ENCODE data around the gene OBSCN.

Gene OBSCN, protein sequence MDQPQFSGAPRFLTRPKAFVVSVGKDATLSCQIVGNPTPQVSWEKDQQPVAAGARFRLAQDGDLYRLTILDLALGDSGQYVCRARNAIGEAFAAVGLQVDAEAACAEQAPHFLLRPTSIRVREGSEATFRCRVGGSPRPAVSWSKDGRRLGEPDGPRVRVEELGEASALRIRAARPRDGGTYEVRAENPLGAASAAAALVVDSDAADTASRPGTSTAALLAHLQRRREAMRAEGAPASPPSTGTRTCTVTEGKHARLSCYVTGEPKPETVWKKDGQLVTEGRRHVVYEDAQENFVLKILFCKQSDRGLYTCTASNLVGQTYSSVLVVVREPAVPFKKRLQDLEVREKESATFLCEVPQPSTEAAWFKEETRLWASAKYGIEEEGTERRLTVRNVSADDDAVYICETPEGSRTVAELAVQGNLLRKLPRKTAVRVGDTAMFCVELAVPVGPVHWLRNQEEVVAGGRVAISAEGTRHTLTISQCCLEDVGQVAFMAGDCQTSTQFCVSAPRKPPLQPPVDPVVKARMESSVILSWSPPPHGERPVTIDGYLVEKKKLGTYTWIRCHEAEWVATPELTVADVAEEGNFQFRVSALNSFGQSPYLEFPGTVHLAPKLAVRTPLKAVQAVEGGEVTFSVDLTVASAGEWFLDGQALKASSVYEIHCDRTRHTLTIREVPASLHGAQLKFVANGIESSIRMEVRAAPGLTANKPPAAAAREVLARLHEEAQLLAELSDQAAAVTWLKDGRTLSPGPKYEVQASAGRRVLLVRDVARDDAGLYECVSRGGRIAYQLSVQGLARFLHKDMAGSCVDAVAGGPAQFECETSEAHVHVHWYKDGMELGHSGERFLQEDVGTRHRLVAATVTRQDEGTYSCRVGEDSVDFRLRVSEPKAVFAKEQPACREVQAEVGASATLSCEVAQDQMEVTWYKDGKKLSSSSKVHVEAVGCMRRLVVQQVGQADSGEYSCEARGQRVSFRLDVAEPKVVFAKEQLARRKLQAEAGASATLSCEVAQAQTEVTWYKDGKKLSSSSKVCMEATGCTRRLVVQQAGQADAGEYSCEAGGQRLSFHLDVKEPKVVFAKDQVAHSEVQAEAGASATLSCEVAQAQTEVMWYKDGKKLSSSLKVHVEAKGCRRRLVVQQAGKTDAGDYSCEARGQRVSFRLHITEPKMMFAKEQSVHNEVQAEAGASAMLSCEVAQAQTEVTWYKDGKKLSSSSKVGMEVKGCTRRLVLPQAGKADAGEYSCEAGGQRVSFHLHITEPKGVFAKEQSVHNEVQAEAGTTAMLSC (N-terminal part only)

DNA sequence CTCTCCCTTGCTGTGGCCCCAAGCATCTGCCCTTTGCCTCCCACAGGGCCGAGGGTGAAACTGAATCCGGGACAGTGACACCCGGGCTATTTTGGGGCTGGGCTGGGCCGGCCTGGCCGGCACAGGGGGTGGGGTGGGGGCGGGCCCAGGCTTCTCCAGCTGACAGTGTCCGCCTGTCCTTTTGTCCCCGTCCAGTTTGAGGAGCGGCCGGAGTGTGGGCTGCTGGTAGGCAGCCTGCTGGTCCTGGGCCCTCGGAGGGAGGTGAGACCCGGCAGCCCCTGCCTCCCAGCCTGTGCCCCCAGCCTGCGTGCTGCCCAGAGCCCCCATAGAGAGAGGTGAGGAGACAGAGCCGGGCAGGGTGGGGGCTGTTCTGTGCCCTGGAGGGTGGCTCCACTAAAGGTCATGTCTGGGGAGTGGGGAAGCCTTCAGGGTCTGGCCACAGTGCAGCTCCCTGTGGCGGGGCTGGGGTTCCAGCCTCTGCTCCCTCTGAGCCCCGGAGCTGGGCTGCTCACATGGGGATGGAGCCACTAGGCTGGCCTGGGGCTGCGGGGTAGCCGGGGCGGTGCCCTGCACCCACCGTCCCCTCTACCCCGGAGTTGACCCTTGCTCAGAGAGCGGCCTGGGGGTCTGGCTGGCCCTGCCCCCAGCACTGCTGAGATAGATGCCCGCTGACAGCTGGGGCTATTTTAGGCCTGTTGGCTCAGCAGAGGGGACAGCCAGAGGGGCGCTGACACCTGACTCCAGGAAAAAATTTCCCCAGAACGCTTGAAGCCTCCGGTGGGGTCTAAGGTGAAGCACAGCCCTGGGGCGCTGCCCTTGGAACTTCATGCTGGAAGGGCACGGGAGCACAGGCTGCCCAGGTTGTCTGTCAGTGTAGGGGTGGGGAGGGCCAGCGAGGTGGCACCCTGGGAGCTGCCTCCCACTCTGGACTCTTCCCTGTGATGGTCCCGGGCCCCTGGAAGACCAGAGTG lies at the start of gene OBSCN:
TSS of gene OBSCN (plus strand) at position 194 of the 971 bp plus-strand sequence. CDS start 3,740 bp downstream, outside the sequence.
- DNase-seq (ENCODE audit: low read depth), result no peak

GRCh38 chr1:228158151-228159007 lies 49.5 kb upstream of the OBSCN start:
- no peak for DNase-seq (ENCODE audit: low read depth)

- no peak for DNase-seq (ENCODE audit: low read depth)
These were observed 48.7 kb upstream of the OBSCN start for GRCh38 chr1:228159008-228159665.

GRCh38 chr1:228160201-228160761 lies 47.6 kb upstream of the OBSCN start:
- DNase-seq (ENCODE audit: low read depth), result no peak

DNA sequence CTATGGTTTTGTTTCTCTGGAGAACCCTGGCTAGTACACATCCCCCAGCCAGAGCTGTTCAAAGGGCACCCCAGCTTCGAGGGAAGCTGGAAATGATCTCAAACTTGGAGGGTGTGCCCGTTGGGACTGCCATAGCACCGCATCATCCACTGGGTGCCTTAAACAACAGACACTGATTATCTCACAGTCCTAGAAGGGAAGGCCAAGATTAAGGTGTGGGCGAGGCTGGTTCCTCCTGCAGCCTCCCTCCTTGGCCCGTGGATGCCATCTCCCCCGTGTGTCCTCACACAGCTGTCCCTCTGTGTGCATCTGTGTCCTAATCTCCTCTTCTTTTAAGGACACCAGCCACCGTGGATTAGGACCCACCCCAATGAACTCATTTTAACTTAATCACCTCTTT lies 46.5 kb upstream of the OBSCN start:
- no peak for DNase-seq (ENCODE audit: low read depth)

DNA sequence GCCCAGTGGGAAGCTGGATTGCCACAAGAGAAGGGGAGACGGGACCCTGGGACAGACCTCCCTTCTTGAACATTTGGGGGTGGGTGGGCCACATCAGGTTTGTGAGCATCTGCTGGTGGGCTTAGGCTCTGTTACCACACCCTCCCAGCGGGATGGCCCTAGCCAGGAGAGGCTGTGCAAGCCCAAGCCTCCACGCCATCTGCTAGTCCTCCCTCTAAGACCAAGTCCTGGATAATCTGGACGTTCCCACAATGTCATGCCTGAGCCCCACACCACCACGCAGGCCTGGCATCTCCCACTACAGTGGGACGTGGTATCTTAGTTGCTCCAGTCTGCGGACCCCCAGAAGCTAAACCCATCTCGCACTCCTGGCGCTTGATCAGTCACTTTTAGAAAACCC lies 46.0 kb upstream of the OBSCN start:
- DNase-seq (ENCODE audit: low read depth), result no peak

DNA sequence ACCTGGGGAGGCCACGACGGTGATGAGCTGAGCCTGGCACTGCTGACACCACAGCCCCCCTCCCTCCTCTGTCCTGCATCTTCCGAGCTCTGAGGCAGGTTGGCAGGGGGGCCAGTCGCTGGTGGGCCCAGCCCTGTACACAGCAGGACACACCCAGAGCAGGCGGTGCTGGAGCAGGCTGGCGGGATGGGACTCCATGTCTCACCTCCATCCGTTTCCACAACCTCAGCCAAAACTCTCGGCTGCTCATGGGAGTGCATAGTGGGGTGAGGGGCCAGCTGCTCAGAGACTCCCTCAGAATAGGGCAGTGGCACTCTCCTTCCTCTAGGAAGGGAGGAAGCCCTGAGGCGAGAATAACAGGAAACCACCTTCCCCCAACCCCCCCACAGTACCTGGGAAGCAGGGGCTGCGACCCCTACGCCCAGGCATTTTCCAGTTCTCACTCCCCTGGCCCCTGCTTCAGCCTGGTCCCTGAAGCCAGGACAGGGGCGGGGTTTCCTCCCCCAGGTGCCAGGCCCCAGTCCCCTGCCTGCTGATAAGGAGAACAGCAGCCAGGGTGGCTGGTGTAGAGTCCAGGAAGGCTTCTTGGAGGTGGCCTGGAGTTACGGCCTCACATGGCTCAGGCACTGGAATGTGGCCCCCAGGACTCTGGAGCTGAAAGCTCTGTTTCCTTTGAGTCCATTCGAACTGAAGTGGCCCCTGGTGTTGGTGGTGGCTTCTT lies 45.4 kb upstream of the OBSCN start:
- no peak for DNase-seq (ENCODE audit: low read depth)

DNA sequence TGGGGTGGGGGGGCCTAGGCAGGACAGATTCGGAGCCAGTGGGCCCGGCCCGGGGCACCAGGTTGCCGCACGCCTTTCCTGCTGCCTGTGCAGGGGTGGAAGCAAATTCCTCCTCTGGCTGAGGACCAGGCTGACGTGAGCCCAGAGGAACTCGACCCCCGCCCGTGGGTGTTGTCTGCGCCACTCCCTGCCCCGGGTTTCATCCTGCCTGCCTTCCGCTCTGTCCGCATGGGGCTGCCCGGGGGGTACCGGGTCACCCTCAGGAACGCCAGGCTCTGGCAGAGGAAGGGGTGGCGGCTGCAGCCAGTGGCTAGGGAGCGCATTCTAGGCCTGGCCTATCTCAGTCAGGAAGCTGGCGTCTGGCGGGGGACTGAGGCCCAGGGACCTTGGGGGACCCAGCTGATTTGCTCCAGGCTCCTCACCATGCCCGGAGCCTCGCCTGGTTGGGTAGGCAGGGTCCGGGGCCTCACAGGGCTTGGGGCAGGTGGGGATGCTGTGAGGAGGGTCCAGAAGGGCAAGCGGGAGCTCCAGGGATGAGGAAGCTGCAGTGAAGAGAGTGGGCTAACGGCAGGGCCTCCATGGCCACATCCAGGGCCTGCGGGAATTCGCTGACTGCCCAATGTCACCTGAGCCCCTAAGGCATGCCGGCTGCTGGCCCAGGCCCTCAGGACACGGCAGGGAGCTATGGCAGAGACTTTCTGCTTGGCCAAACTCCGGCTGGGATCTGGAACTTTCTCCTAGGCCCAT lies 44.7 kb upstream of the OBSCN start:
- no peak for DNase-seq (ENCODE audit: low read depth)

- DNase-seq (ENCODE audit: low read depth), result no peak
These were observed 43.9 kb upstream of the OBSCN start for GRCh38 chr1:228163776-228164519.

DNA sequence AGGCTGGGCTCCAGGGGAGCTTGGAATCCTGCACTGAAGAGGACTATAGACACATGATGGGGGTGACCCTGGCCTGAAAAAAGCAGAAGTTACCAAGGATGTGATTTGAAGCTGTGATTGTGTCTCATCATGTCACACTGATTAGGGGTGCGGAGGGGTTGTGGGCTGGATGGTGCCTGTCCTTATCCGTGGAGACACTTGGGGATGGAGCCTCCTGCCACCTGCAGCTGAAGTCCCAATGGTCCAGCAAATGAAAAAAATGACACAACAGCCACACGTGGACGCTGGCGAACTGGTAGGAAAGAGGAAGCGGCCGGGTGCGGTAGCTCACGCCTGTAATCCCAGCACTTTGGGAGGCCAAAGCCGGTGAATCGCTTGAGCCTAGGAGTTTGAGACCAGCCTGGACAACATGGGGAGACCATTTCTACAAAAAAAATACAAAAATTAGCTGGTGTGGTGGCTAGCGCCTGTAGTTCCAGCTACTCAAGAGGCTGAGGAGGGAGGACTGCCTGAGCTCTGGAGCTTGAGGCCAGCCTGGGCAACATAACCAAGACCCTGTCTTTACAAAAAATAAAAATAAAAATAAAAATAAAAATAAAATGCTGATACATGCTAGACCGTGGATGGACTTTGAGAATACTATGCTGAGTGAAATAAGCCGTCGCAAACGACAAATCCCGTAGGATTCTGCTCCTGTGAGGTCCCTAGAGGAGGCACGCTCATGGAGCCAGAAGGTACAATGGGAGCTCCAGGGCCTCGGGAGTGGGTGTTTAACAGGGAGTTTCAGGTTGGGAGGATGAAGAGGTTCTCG lies 43.1 kb upstream of the OBSCN start:
- DNase-seq (ENCODE audit: low read depth), result no peak

DNA sequence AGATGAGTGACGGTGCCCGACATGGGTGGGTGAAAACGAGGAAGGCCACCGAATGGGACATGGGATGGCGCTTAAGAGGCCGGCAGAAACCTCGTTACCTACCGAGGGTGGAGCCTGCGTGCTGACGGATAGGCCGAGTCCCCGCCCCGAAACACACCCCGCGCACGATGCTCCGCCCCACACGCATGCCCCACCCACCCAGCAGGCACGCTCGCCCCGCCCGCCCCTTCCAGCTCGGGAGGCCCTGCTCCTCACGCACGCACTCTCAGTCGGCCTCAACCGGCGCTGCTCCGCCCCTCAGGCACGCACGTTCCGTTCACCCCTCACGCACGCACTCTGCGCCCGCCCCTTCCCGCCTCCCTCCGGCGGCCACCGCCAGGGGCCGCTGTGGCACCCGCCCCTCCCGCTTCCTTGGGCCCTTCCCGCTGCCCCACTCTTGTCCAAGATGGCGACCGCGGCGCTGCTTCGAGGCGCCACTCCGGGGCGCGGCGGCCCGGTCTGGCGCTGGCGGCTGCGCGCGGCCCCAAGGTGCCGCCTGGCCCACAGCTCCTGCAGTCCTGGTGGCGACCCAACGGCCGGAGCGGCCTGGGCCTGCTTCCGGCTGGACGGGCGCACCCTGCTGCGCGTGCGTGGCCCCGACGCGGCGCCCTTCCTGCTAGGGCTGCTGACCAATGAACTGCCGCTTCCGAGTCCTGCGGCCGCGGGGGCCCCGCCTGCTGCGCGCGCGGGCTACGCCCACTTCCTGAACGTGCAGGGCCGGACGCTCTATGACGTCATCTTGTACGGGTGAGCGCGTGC lies 42.3 kb upstream of the OBSCN start, which contains the start of gene IBA57:
TSS of gene IBA57 (plus strand) at position 433 of the 798 bp plus-strand sequence. CDS start at position 446, 13 bp downstream.
- peak; percentile 99 for DNase-seq (ENCODE audit: low read depth)

- no peak for DNase-seq (ENCODE audit: low read depth)
These were observed 41.5 kb upstream of the OBSCN start for GRCh38 chr1:228166170-228166936.

DNA sequence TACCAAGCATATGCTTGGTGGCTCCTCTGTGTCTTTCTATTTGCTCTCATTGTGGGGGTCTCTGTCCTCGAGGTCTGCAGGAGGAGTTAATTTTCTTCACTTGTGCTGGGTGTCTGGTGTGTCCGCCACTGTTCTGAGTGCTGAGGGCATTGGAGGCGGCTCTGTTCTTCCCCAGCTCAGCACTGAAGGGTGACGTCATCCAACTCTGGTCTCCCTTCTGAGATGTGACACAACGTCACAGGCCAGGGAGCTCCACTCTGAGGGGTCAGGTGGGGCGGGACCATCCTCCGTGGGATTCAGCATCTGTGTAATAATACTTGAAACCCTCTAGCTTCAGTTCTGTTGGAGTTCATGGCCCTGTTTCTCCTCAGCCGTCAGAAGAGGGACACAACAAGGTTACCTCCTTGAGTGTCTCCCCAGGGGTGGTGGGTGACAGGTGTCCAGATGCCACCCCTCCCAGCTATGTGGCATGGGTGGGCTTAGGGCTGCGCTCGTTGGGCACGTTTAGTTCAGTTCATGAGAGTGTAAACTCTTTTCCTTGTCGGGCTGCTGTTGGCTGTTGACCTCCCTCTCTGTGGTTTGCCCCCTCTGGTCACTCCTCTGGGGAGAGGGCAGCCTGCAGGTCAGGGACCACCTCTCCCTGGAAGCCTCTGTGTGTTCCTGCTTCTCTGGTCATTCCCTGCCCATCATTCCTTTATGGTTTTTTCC lies 39.1 kb upstream of the OBSCN start:
- no peak for DNase-seq (ENCODE audit: low read depth)

DNA sequence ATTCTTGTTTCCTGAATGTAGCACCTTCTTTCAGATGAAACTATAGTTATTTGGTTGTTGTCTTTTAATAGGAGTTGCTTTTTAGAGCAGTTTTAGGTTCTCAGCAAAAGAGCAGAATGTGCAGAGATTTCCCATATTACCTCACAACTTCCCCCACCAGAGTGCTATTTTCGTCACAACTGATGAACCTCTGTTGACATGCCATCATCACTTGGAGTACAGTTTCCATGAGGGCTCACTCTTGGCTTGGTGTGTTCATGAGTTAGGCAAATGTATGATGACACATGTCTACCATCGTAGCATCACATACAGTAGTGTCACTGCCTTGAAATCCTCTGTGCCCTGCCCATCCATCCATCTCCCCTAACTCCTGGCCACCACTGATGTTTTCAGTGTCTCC lies 38.5 kb upstream of the OBSCN start:
- DNase-seq (ENCODE audit: low read depth), result no peak

Data from stimulated activated CD8-positive, alpha-beta memory T cell treated with anti-CD3 and anti-CD28 coated beads, Interleukin-12 subunit alpha, Interleukin-12 subunit beta, amount 100 ng/mL, for 4 hours (primary cell).